GM06990 (cell line): Measurements from ENCODE around the gene TUBA3C.

Experiments
- DNase-seq: peaks from one replicate; pipeline ENCODE4 v3.0.0-alpha.2; 2011; ENCODE audit not compliant: insufficient read length; ENCODE audit errors: extremely low read depth
- H3K27me3 ChIP-seq: replicated peaks from 2 replicates; pipeline ENCODE4 v1.6.0; 2011; ENCODE audit warnings: low read length; ENCODE audit not compliant: control insufficient read depth, insufficient read depth
- H3K36me3 ChIP-seq: 2 replicates; pipeline ENCODE4 v1.5.1; 2011; ENCODE audit warnings: low read length; ENCODE audit not compliant: control insufficient read depth, insufficient read depth
- H3K4me3 ChIP-seq: replicated peaks from 2 replicates; pipeline ENCODE4 v1.5.1; 2011; ENCODE audit warnings: low read depth, mild to moderate bottlenecking, control low read depth, low read length
- TF ChIP-seq, protein P1 (sequence below): IDR thresholded peaks from 2 replicates; pipeline ENCODE4 v1.5.1; 2011; ENCODE audit warnings: low read length, control low read depth, mild to moderate bottlenecking, inconsistent platforms; ENCODE audit not compliant: insufficient read depth, poor library complexity, severe bottlenecking

Gene TUBA3C

DNA sequence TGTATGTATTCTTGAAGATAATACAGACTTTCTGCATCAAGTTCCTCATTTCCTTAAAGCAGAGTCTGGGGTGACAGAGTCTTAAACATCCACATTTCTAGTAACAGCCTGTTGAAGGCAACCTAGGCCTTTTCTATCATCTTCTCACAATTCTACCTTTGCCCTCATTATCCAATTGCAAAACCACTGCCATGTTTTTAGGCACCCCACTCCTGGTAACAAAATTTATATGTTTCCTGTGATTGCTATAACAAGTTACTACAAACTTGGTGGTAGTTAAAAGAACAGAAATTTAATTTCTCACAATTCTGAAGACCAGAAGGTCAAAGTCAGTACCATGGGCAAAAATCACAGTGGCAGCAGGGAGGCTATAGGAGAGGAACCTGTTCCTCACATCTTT, 33.1 kb downstream of the TUBA3C start:
- no peaks in the 10 kb centered on the region for H3K27me3 ChIP-seq
- DNase-seq: no peak
- H3K36me3 ChIP-seq: no peaks in the 10 kb centered on the region
- TF ChIP-seq, protein P1, sequence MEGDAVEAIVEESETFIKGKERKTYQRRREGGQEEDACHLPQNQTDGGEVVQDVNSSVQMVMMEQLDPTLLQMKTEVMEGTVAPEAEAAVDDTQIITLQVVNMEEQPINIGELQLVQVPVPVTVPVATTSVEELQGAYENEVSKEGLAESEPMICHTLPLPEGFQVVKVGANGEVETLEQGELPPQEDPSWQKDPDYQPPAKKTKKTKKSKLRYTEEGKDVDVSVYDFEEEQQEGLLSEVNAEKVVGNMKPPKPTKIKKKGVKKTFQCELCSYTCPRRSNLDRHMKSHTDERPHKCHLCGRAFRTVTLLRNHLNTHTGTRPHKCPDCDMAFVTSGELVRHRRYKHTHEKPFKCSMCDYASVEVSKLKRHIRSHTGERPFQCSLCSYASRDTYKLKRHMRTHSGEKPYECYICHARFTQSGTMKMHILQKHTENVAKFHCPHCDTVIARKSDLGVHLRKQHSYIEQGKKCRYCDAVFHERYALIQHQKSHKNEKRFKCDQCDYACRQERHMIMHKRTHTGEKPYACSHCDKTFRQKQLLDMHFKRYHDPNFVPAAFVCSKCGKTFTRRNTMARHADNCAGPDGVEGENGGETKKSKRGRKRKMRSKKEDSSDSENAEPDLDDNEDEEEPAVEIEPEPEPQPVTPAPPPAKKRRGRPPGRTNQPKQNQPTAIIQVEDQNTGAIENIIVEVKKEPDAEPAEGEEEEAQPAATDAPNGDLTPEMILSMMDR: no peak
- H3K4me3 ChIP-seq: no peak overlapping the region
